ENCODE results near the gene CMSS1. TPM values are rescaled to one million over a fixed set of nuclear protein-coding genes. Genes with fewer than 3 reads are reported as not detected.
A peak's percentile ranks its signal among the peaks of the same experiment; 100 is the strongest.
"Not testable (repeated sequence)": the region's sequence is repeated elsewhere in the genome, so short reads cannot be mapped to it uniquely, and the experiment has no call there.

The CMSS1 gene
- total RNA-seq, 1 donor from 2014 or later, result 56.3 TPM

GRCh38 chr3:100089812-100090668 is 272.4 kb downstream of the CMSS1 start:
- no peak overlapping the region for H3K4me2 ChIP-seq
- no peaks in the 10 kb centered on the region for H4K20me1 ChIP-seq (ENCODE audit: low read depth)
- H3K9me3 ChIP-seq (ENCODE audit: low read depth), result no peaks in the 10 kb centered on the region
- H3K4me1 ChIP-seq, result peaks cover 6% of the 10 kb centered on the region
- H3F3A ChIP-seq (ENCODE audit: low read depth), result no peaks in the 10 kb centered on the region
- H3K79me2 ChIP-seq (ENCODE audit: low read depth), result no peaks in the 10 kb centered on the region
- no peak overlapping the region for H2AFZ ChIP-seq (replicated peaks)
- DNase-seq (ENCODE audit: low spot score), result peak; percentile 23
- H3K27ac ChIP-seq, result no peak overlapping the region
- TF ChIP-seq CTCF (IDR thresholded peaks at IDR 0.05) (peak; percentile 45), EZH2 (IDR thresholded peaks at IDR 0.05) (no peak), EZH2phosphoT487 (IDR thresholded peaks at IDR 0.05) (no peak)
- no peak overlapping the region for H3K9ac ChIP-seq
- no peaks in the 10 kb centered on the region for H3K36me3 Mint-ChIP-seq
- no peaks in the 10 kb centered on the region for H3K36me3 ChIP-seq
- H3K4me3 ChIP-seq, result no peak overlapping the region
- H3K4me3 Mint-ChIP-seq, result no peak overlapping the region
- no peaks in the 10 kb centered on the region for H3K27me3 ChIP-seq
- peak overlapping the region; percentile 67 for H3K27ac Mint-ChIP-seq
- no peaks in the 10 kb centered on the region for H3K27me3 Mint-ChIP-seq (ENCODE audit: insufficient read depth, low read depth)
- H3K9me3 Mint-ChIP-seq, result no peaks in the 10 kb centered on the region
- H3K4me1 Mint-ChIP-seq, result peaks cover 44% of the 10 kb centered on the region

GRCh38 chr3:100090669-100091005 is 273.0 kb downstream of the CMSS1 start:
- Histone ChIP-seq H3K4me2 (no peak overlapping the region), H3K4me3 (no peak overlapping the region), H3K9me3 (ENCODE audit: low read depth) (no peaks in the 10 kb centered on the region), H3K4me1 (peaks cover 6% of the 10 kb centered on the region), H3K27me3 (no peaks in the 10 kb centered on the region), H3K36me3 (no peaks in the 10 kb centered on the region), H4K20me1 (ENCODE audit: low read depth) (no peaks in the 10 kb centered on the region), H2AFZ (replicated peaks) (no peak overlapping the region), H3F3A (ENCODE audit: low read depth) (no peaks in the 10 kb centered on the region), H3K9ac (no peak overlapping the region), H3K79me2 (ENCODE audit: low read depth) (no peaks in the 10 kb centered on the region), H3K27ac (no peak overlapping the region)
- peaks cover 38% of the 10 kb centered on the region for H3K4me1 Mint-ChIP-seq
- H3K9me3 Mint-ChIP-seq, result no peaks in the 10 kb centered on the region
- TF ChIP-seq EZH2 (IDR thresholded peaks at IDR 0.05) (no peak), CTCF (IDR thresholded peaks at IDR 0.05) (no peak), EZH2phosphoT487 (IDR thresholded peaks at IDR 0.05) (no peak)
- no peak overlapping the region for H3K27ac Mint-ChIP-seq
- DNase-seq (ENCODE audit: low spot score), result no peak
- H3K27me3 Mint-ChIP-seq (ENCODE audit: insufficient read depth, low read depth), result no peaks in the 10 kb centered on the region
- no peaks in the 10 kb centered on the region for H3K36me3 Mint-ChIP-seq
- no peak overlapping the region for H3K4me3 Mint-ChIP-seq

- Histone ChIP-seq H3K9ac (no peak overlapping the region), H3F3A (ENCODE audit: low read depth) (no peaks in the 10 kb centered on the region), H3K4me1 (peaks cover 6% of the 10 kb centered on the region), H3K27me3 (no peaks in the 10 kb centered on the region), H4K20me1 (ENCODE audit: low read depth) (no peaks in the 10 kb centered on the region), H3K36me3 (no peaks in the 10 kb centered on the region), H3K9me3 (ENCODE audit: low read depth) (no peaks in the 10 kb centered on the region), H2AFZ (replicated peaks) (no peak overlapping the region), H3K4me2 (no peak overlapping the region), H3K4me3 (no peak overlapping the region), H3K27ac (no peak overlapping the region), H3K79me2 (ENCODE audit: low read depth) (no peaks in the 10 kb centered on the region)
- no peak for DNase-seq (ENCODE audit: low spot score)
- Mint-ChIP-seq H3K27ac (no peak overlapping the region), H3K9me3 (no peaks in the 10 kb centered on the region), H3K36me3 (no peaks in the 10 kb centered on the region), H3K27me3 (ENCODE audit: insufficient read depth, low read depth) (no peaks in the 10 kb centered on the region), H3K4me1 (peaks cover 25% of the 10 kb centered on the region), H3K4me3 (no peak overlapping the region)
- TF ChIP-seq EZH2 (IDR thresholded peaks at IDR 0.05), result no peak
- TF ChIP-seq CTCF (IDR thresholded peaks at IDR 0.05), result no peak
- no peak for TF ChIP-seq EZH2phosphoT487 (IDR thresholded peaks at IDR 0.05)
These were observed 276.2 kb downstream of the CMSS1 start for GRCh38 chr3:100093831-100094230.

GRCh38 chr3:100096286-100096685 is 278.6 kb downstream of the CMSS1 start:
- H3K4me1 ChIP-seq; H3K27ac Mint-ChIP-seq; H3K9me3 Mint-ChIP-seq; H3K4me2 ChIP-seq; H4K20me1 ChIP-seq (ENCODE audit: low read depth); H3K79me2 ChIP-seq (ENCODE audit: low read depth); H3K27me3 ChIP-seq; H3K27ac ChIP-seq; H3K9ac ChIP-seq; H3K4me3 Mint-ChIP-seq; DNase-seq (ENCODE audit: low spot score); H2AFZ ChIP-seq (replicated peaks); H3K4me3 ChIP-seq; H3K36me3 ChIP-seq; H3K4me1 Mint-ChIP-seq; H3F3A ChIP-seq (ENCODE audit: low read depth); H3K9me3 ChIP-seq (ENCODE audit: low read depth); H3K27me3 Mint-ChIP-seq (ENCODE audit: insufficient read depth, low read depth); H3K36me3 Mint-ChIP-seq: not testable (repeated sequence)

Measured in neural progenitor cell (in vitro differentiated cells).